Skeletal muscle tissue (tissue), 5 donors: ENCODE data around the gene HSD17B8. TPM values are rescaled to one million over a fixed set of nuclear protein-coding genes. Genes with fewer than 3 reads are reported as not detected.

ENCODE experiments used
- H3K27ac ChIP-seq: one replicate; pipeline ENCODE4 v1.7.0; 2013; ENCODE audit warnings: mild to moderate bottlenecking, low read depth, low read length, inconsistent platforms
- H3K27me3 ChIP-seq, 3 donors: one replicate each; pipeline ENCODE4 v1.7.0; 2013; ENCODE audit warnings: low read length in 3 of 3; ENCODE audit not compliant: control insufficient read depth in 3 of 3, insufficient read depth in 3 of 3
- H3K36me3 ChIP-seq, 3 donors: one replicate each; pipeline ENCODE4 v1.7.0; 2013; ENCODE audit warnings: low read length in 3 of 3; ENCODE audit not compliant: control insufficient read depth in 3 of 3, insufficient read depth in 3 of 3
- H3K4me1 ChIP-seq, 3 donors: one replicate each; pipeline ENCODE4 v1.7.0; 2013; ENCODE audit warnings: low read length in 3 of 3, mild to moderate bottlenecking in 3 of 3; ENCODE audit not compliant: control insufficient read depth in 3 of 3, insufficient read depth in 3 of 3
- H3K4me3 ChIP-seq, 3 donors: one replicate each; pipeline ENCODE4 v1.7.0; 2013; ENCODE audit warnings: low read length in 3 of 3
- H3K9ac ChIP-seq, 3 donors: one replicate each; pipeline ENCODE4 v1.7.0; 2013; ENCODE audit warnings: low read length in 3 of 3, mild to moderate bottlenecking in 3 of 3, moderate library complexity in 2 of 3, low read depth in 1 of 3
- H3K9me3 ChIP-seq, 3 donors: one replicate each; pipeline ENCODE4 v1.7.0; 2013; ENCODE audit warnings: low read length in 3 of 3; ENCODE audit not compliant: control insufficient read depth in 3 of 3
- small RNA-seq: library from RNA; depleted of rRNA; stranded (forward); fragments of <200 nt; gene quantifications from one replicate; pipeline ENCODE3, GENCODE V24; 2014
- total RNA-seq: library from RNA; depleted of rRNA; stranded (reverse); fragments of >200 nt; gene quantifications from one replicate; pipeline ENCODE4 v1.2.3, GENCODE V29; 2014
- donor health status: Osteomylitis.

The HSD17B8 gene
- total RNA-seq, 1 donor from 2014 or later = 15.7 TPM

GRCh38 chr6:33251395-33252012 is 47.0 kb downstream of the HSD17B8 start:
- peaks cover 5 to 18% (median 14%) of the 10 kb centered on the region in 3 donors for H3K36me3 ChIP-seq
- no peaks in the 10 kb centered on the region for H3K27me3 ChIP-seq
- no peak overlapping the region for H3K9ac ChIP-seq
- no peaks in the 10 kb centered on the region for H3K9me3 ChIP-seq
- peaks cover 21 to 23% (median 22%) of the 10 kb centered on the region in 3 donors for H3K4me1 ChIP-seq
- H3K4me3 ChIP-seq = no peak overlapping the region
- H3K27ac ChIP-seq = no peak overlapping the region

GRCh38 chr6:33252759-33253158 is 48.3 kb downstream of the HSD17B8 start:
- H3K4me3 ChIP-seq = no peak overlapping the region
- peaks cover 8 to 21% (median 16%) of the 10 kb centered on the region in 3 donors for H3K36me3 ChIP-seq
- peaks cover 21 to 23% (median 22%) of the 10 kb centered on the region in 3 donors for H3K4me1 ChIP-seq

GRCh38 chr6:33254591-33254990 is 50.1 kb downstream of the HSD17B8 start:
- H3K4me1 ChIP-seq = peaks cover 9 to 12% (median 10%) of the 10 kb centered on the region in 3 donors
- H3K36me3 ChIP-seq = peaks cover 13 to 32% (median 19%) of the 10 kb centered on the region in 3 donors
- no peaks in the 10 kb centered on the region for H3K27me3 ChIP-seq
- no peak overlapping the region for H3K27ac ChIP-seq
- H3K9me3 ChIP-seq = no peaks in the 10 kb centered on the region
- H3K4me3 ChIP-seq = no peak overlapping the region
- H3K9ac ChIP-seq = no peak overlapping the region

More at GRCh38 chr6:33252759-33253158, 48.3 kb downstream of the HSD17B8 start:
- Histone ChIP-seq H3K9me3 (no peaks in the 10 kb centered on the region), H3K27ac (no peak overlapping the region), H3K9ac (no peak overlapping the region), H3K27me3 (no peaks in the 10 kb centered on the region)

Small RNA genes within 50 kb of the gene (small RNA-seq; reads per million reads assigned to genes)
- gene MIR219A1 (0.97 reads per million, percentile 77 among the genes with 10 or more reads in this experiment), gene RNY4P10 (0.16 reads per million)

Other genes with a start within 250 kb of the HSD17B8 start
- 36.5 TPM for gene BRD2, start 236.1 kb upstream of the HSD17B8 start, total RNA-seq
- gene HLA-DOA, start 195.1 kb upstream of the HSD17B8 start, total RNA-seq = 1.0 TPM
- 14.6 TPM for gene HLA-DPA1, start 131.0 kb upstream of the HSD17B8 start, total RNA-seq
- gene HLA-DPB1, start 128.7 kb upstream of the HSD17B8 start, total RNA-seq = 9.9 TPM
- 28.7 TPM for gene COL11A2, start 12.2 kb upstream of the HSD17B8 start, total RNA-seq
- gene RXRB, start 4.0 kb upstream of the HSD17B8 start, total RNA-seq = 17.7 TPM
- 53.2 TPM for gene SLC39A7, start 3.8 kb upstream of the HSD17B8 start, total RNA-seq
- 20.4 TPM for gene RING1, start 3.8 kb downstream of the HSD17B8 start, total RNA-seq
- 43.8 TPM for gene VPS52, start 67.2 kb downstream of the HSD17B8 start, total RNA-seq
- gene RPS18, start 67.4 kb downstream of the HSD17B8 start, total RNA-seq = 8,222 TPM
- 2.1 TPM for gene B3GALT4, start 72.5 kb downstream of the HSD17B8 start, total RNA-seq
- gene WDR46, start 84.6 kb downstream of the HSD17B8 start, total RNA-seq = 67.3 TPM
- 27.1 TPM for gene PFDN6, start 84.9 kb downstream of the HSD17B8 start, total RNA-seq
- gene RGL2, start 94.3 kb downstream of the HSD17B8 start, total RNA-seq = 18.3 TPM
- gene TAPBP, start 109.4 kb downstream of the HSD17B8 start, total RNA-seq = 16.7 TPM
- 17.7 TPM for gene ZBTB22, start 113.1 kb downstream of the HSD17B8 start, total RNA-seq
- gene DAXX, start 118.3 kb downstream of the HSD17B8 start, total RNA-seq = 15.1 TPM
- gene KIFC1, start 187.2 kb downstream of the HSD17B8 start, total RNA-seq = 12.0 TPM
- gene PHF1, start 206.4 kb downstream of the HSD17B8 start, total RNA-seq = 5.7 TPM
- 73.1 TPM for gene CUTA, start 213.5 kb downstream of the HSD17B8 start, total RNA-seq
- gene SYNGAP1, start 215.4 kb downstream of the HSD17B8 start, total RNA-seq = 1.6 TPM
- 11.0 TPM for gene ZBTB9, start 249.9 kb downstream of the HSD17B8 start, total RNA-seq